Liver (tissue), 9 donors: ENCODE measurements around the gene GNAO1. TPM values are rescaled to one million over a fixed set of nuclear protein-coding genes. Genes with fewer than 3 reads are reported as not detected.
A peak's percentile ranks its signal among the peaks of the same experiment; 100 is the strongest.

Experiments
- DNase-seq: peaks from one replicate; pipeline ENCODE4 v3.0.0-alpha.2; 2017; ENCODE audit warnings: low spot score
- H3K27ac ChIP-seq, 2 donors: one replicate each; pipeline ENCODE4 v1.7.0; 2013; ENCODE audit warnings: inconsistent platforms in 2 of 2, low read length in 2 of 2, control low read depth in 1 of 2, low read depth in 1 of 2, mild to moderate bottlenecking in 1 of 2
- H3K27me3 ChIP-seq, 4 donors: one replicate each; pipeline versions ENCODE4 v1.6.1 to v1.7.0; 2013; ENCODE audit warnings: low read length in 3 of 4, inconsistent platforms in 1 of 4, mild to moderate bottlenecking in 1 of 4, moderate library complexity in 1 of 4; ENCODE audit not compliant: control insufficient read depth in 4 of 4, insufficient read depth in 4 of 4
- H3K36me3 ChIP-seq, 4 donors: one replicate each; pipeline versions ENCODE4 v1.6.1 to v1.7.0; 2013; ENCODE audit warnings: low read length in 3 of 4, mild to moderate bottlenecking in 3 of 4, low read depth in 1 of 4, moderate library complexity in 1 of 4; ENCODE audit not compliant: control insufficient read depth in 4 of 4, insufficient read depth in 3 of 4
- H3K4me1 ChIP-seq, 4 donors: one replicate each; pipeline versions ENCODE4 v1.6.1 to v1.7.0; 2013; ENCODE audit warnings: low read length in 3 of 4, mild to moderate bottlenecking in 3 of 4, moderate library complexity in 1 of 4; ENCODE audit not compliant: control insufficient read depth in 4 of 4, insufficient read depth in 4 of 4
- H3K4me3 ChIP-seq, 3 donors: one replicate each; pipeline versions ENCODE4 v1.6.1 to v1.7.0; 2013; ENCODE audit warnings: low read length in 3 of 3, control low read depth in 1 of 3, low read depth in 1 of 3, mild to moderate bottlenecking in 1 of 3
- H3K9ac ChIP-seq, 2 donors: one replicate each; pipeline ENCODE4 v1.7.0; 2013; ENCODE audit warnings: low read length in 2 of 2, mild to moderate bottlenecking in 2 of 2, moderate library complexity in 2 of 2, control low read depth in 1 of 2, low read depth in 1 of 2
- H3K9me3 ChIP-seq, 4 donors: one replicate each; pipeline versions ENCODE4 v1.6.1 to v1.7.0; 2013; ENCODE audit warnings: low read length in 3 of 4; ENCODE audit not compliant: control insufficient read depth in 4 of 4
- EGR1 ChIP-seq, 2 donors: IDR thresholded peaks; 2 replicates each; pipeline ENCODE4 v1.6.1; 2016 to 2018; ENCODE audit warnings: antibody characterized with exemption in 2 of 2, low read depth in 2 of 2
- HNF4G ChIP-seq: IDR thresholded peaks from 2 replicates; pipeline ENCODE4 v1.6.1; 2016; ENCODE audit warnings: antibody characterized with exemption
- JUND ChIP-seq, 2 donors: IDR thresholded peaks; 2 replicates each; pipeline ENCODE4 v1.6.1; 2016; ENCODE audit warnings: antibody characterized with exemption in 2 of 2
- RAD21 ChIP-seq, 2 donors: IDR thresholded peaks; 2 replicates each; pipeline ENCODE4 v1.6.1; 2016; ENCODE audit warnings: antibody characterized with exemption in 2 of 2, mild to moderate bottlenecking in 2 of 2
- RXRA ChIP-seq, 2 donors: IDR thresholded peaks; 2 replicates each; pipeline ENCODE4 v1.6.1; 2017 to 2018; ENCODE audit warnings: antibody characterized with exemption in 2 of 2, mild to moderate bottlenecking in 1 of 2
- YY1 ChIP-seq: IDR thresholded peaks from 2 replicates; pipeline ENCODE4 v1.6.1; 2016; ENCODE audit warnings: antibody characterized with exemption, mild to moderate bottlenecking
- WGBS: extraction: QIAGEN DNeasy Blood & Tissue Kit; methylation state at CpG from one replicate; pipeline ENCODE4 v1.1.7; 2013; 5-methylcytosine and 5-hydroxymethylcytosine counted together
- polyA plus RNA-seq, 2 donors: library from polyadenylated mRNA; stranded (reverse) in 1 of 2; unstranded in 1 of 2; fragments of 200-250 nt in 1 of 2; fragments of >200 nt in 1 of 2; fragmentation: Nextera tagmentation in 1 of 2; extraction: Ambion mirVana in 1 of 2; gene quantifications; one replicate each; pipeline versions ENCODE4 v1.2.1 to v1.2.3, GENCODE V29; 2013 to 2015
- total RNA-seq, 2 donors: library from RNA; depleted of rRNA; stranded (reverse); fragments of >200 nt; gene quantifications; one replicate each; pipeline ENCODE4 v1.2.3, GENCODE V29; 2014
- TF ChIP-seq, protein P1 (sequence below): IDR thresholded peaks from 2 replicates; pipeline ENCODE4 v1.6.1; 2016; ENCODE audit warnings: antibody characterized with exemption
- TF ChIP-seq, protein P2 (sequence below): IDR thresholded peaks from 2 replicates; pipeline ENCODE4 v1.6.1; 2016; ENCODE audit warnings: antibody characterized with exemption
- TF ChIP-seq, protein P3 (sequence below): IDR thresholded peaks from 2 replicates; pipeline ENCODE4 v1.6.1; 2016; ENCODE audit warnings: antibody characterized with exemption
- TF ChIP-seq, protein P4 (sequence below): IDR thresholded peaks from 2 replicates; pipeline ENCODE4 v1.6.1; 2016; ENCODE audit warnings: antibody characterized with exemption, mild to moderate bottlenecking
- TF ChIP-seq, protein P5 (sequence below): fragments of 150-350 bp; IDR thresholded peaks from 2 replicates; pipeline ENCODE4 v1.5.1; 2017; ENCODE audit warnings: improper control_type of control experiment, low read depth, low read length; ENCODE audit not compliant: missing input control
- donor health status: healthy.
- donor health status: healthy.
- donor health status: healthy.
- donor health status: healthy.
- donor health status: healthy.

The GNAO1 gene
- total and polyA plus RNA-seq, 4 donors, result 0.61 to 15.1 (median 7.0) TPM

DNA sequence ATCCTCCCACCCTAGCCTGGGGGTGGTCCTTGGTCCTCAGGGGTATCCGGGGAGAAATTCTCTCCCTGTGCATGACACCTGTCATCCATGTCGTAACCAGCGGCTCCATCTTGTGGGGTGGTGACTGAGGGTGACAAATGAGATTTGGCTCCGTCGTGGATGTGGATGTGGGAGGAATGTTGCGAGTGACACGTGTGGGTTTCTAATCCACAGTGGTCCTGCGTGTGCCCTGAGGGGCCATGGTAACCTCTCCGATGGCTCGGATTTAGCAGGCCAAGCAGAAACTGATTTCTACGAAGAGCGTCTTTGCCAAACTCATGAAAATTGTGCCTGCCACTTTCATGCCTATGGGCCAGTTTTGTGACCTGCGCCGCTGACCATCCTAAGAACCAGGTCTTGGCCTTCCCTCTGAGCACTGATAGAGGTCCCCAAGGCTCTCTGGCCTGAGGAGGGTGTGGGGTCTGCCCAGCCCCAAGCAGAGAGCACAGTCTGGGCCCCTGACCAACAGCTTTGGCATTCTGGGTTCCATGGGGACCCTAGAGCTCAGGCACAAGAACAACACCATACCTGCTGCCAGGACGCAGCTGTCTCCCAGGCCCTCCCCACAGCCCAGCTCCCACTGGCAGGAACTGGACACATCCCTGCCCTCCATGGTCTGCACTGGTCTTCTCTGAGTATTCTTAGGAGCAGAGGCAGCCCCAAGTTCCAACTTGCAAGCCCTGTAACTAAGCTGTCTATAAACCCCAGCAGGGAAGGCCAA, 155.0 kb downstream of the GNAO1 start:
- TF ChIP-seq, protein P1, sequence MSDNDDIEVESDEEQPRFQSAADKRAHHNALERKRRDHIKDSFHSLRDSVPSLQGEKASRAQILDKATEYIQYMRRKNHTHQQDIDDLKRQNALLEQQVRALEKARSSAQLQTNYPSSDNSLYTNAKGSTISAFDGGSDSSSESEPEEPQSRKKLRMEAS, result no peak
- Histone ChIP-seq H3K27ac (peak overlapping the region; percentile 54 to 79), H3K4me3 (no peak overlapping the region), H3K36me3 (peaks cover 0 to 16% (median 6%) of the 10 kb centered on the region in 4 donors), H3K9me3 (no peaks in the 10 kb centered on the region), H3K9ac (no peak overlapping the region), H3K4me1 (peaks cover 7 to 51% (median 41%) of the 10 kb centered on the region in 4 donors), H3K27me3 (no peaks in the 10 kb centered on the region)
- 97% methylated on average over 15 of the region's 15 CpGs for WGBS
- DNase-seq, result no peak

DNA sequence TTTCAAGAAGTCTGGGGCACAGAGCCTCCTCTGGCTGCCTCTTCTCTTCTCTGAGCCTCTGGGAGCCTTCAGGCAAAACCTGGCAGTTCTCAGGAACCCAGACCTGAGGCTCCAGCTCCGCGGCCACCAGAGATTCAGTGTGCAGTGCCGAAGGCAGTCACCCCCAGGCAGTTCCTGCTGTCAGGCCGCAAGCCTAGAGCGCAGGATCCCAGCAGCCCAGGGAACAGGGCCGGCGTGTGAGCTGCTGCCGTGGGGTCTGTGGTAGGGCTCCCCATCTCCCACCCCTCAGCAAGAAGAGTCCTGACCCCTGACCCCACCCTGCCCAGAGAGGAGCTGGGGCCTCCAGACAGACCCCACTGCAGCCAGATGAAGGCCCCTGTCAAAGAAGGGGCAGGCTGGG, 155.9 kb downstream of the GNAO1 start:
- Histone ChIP-seq H3K36me3 (peaks cover 0 to 9% (median 3%) of the 10 kb centered on the region in 4 donors), H3K9me3 (no peaks in the 10 kb centered on the region), H3K27me3 (no peaks in the 10 kb centered on the region), H3K4me3 (no peak overlapping the region), H3K27ac (no peak overlapping the region), H3K4me1 (peaks cover 7 to 51% (median 41%) of the 10 kb centered on the region in 4 donors), H3K9ac (no peak overlapping the region)
- DNase-seq, result no peak
- 83% methylated on average over 8 of the region's 8 CpGs for WGBS
- no peak for TF ChIP-seq EGR1 (IDR thresholded peaks at IDR 0.05; ENCODE audit: low read depth in 2 of 2)
- TF ChIP-seq JUND (IDR thresholded peaks at IDR 0.05), result no peak
- TF ChIP-seq RAD21 (IDR thresholded peaks at IDR 0.05), result no peak
- TF ChIP-seq, protein P2, sequence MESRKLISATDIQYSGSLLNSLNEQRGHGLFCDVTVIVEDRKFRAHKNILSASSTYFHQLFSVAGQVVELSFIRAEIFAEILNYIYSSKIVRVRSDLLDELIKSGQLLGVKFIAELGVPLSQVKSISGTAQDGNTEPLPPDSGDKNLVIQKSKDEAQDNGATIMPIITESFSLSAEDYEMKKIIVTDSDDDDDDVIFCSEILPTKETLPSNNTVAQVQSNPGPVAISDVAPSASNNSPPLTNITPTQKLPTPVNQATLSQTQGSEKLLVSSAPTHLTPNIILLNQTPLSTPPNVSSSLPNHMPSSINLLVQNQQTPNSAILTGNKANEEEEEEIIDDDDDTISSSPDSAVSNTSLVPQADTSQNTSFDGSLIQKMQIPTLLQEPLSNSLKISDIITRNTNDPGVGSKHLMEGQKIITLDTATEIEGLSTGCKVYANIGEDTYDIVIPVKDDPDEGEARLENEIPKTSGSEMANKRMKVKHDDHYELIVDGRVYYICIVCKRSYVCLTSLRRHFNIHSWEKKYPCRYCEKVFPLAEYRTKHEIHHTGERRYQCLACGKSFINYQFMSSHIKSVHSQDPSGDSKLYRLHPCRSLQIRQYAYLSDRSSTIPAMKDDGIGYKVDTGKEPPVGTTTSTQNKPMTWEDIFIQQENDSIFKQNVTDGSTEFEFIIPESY, result no peak
- no peak for TF ChIP-seq RXRA (IDR thresholded peaks at IDR 0.05)
- TF ChIP-seq, protein P3, sequence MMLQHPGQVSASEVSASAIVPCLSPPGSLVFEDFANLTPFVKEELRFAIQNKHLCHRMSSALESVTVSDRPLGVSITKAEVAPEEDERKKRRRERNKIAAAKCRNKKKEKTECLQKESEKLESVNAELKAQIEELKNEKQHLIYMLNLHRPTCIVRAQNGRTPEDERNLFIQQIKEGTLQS, result no peak
- TF ChIP-seq, protein P4, sequence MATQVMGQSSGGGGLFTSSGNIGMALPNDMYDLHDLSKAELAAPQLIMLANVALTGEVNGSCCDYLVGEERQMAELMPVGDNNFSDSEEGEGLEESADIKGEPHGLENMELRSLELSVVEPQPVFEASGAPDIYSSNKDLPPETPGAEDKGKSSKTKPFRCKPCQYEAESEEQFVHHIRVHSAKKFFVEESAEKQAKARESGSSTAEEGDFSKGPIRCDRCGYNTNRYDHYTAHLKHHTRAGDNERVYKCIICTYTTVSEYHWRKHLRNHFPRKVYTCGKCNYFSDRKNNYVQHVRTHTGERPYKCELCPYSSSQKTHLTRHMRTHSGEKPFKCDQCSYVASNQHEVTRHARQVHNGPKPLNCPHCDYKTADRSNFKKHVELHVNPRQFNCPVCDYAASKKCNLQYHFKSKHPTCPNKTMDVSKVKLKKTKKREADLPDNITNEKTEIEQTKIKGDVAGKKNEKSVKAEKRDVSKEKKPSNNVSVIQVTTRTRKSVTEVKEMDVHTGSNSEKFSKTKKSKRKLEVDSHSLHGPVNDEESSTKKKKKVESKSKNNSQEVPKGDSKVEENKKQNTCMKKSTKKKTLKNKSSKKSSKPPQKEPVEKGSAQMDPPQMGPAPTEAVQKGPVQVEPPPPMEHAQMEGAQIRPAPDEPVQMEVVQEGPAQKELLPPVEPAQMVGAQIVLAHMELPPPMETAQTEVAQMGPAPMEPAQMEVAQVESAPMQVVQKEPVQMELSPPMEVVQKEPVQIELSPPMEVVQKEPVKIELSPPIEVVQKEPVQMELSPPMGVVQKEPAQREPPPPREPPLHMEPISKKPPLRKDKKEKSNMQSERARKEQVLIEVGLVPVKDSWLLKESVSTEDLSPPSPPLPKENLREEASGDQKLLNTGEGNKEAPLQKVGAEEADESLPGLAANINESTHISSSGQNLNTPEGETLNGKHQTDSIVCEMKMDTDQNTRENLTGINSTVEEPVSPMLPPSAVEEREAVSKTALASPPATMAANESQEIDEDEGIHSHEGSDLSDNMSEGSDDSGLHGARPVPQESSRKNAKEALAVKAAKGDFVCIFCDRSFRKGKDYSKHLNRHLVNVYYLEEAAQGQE, result no peak

DNA sequence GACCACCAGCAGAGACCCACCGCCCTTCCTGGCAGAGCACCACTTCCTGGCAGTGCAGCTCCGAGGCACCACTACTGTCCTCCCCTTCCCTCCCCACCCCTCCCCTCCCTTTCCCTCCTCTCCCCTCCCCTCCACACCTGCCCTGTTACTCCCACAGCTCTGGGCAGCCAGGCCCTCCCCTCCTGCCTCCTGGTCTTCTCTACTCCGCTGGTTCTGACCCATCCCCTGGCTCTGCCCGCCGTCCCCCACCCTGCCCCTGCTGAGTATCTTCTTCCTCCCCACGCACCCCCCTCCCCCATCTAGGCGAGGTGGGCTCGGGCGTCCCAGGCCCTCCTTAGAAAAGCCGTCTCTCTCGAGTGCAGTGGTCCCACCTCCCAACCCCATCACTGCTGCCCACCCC, 156.4 kb downstream of the GNAO1 start:
- no peak for TF ChIP-seq HNF4G
- TF ChIP-seq YY1, result no peak
- TF ChIP-seq, protein P5, sequence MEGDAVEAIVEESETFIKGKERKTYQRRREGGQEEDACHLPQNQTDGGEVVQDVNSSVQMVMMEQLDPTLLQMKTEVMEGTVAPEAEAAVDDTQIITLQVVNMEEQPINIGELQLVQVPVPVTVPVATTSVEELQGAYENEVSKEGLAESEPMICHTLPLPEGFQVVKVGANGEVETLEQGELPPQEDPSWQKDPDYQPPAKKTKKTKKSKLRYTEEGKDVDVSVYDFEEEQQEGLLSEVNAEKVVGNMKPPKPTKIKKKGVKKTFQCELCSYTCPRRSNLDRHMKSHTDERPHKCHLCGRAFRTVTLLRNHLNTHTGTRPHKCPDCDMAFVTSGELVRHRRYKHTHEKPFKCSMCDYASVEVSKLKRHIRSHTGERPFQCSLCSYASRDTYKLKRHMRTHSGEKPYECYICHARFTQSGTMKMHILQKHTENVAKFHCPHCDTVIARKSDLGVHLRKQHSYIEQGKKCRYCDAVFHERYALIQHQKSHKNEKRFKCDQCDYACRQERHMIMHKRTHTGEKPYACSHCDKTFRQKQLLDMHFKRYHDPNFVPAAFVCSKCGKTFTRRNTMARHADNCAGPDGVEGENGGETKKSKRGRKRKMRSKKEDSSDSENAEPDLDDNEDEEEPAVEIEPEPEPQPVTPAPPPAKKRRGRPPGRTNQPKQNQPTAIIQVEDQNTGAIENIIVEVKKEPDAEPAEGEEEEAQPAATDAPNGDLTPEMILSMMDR, result no peak
- TF ChIP-seq, protein P2, result no peak
- no peak overlapping the region for H3K4me3 ChIP-seq
- no peak for DNase-seq
- H3K9ac ChIP-seq, result no peak overlapping the region
- 83% methylated on average over 11 of the region's 11 CpGs for WGBS
- H3K9me3 ChIP-seq, result no peaks in the 10 kb centered on the region
- peaks cover 0 to 4% (median 2%) of the 10 kb centered on the region in 4 donors for H3K36me3 ChIP-seq
- H3K27ac ChIP-seq, result no peak overlapping the region
- H3K27me3 ChIP-seq, result no peaks in the 10 kb centered on the region
- H3K4me1 ChIP-seq, result peaks cover 7 to 51% (median 42%) of the 10 kb centered on the region in 4 donors
